Spleen (tissue), 11 donors: Measurements from ENCODE around the gene ATG7. TPM values are rescaled to one million over a fixed set of nuclear protein-coding genes. Genes with fewer than 3 reads are reported as not detected.

Source experiments
- DNase-seq: peaks from one replicate; pipeline ENCODE4 v3.0.0-alpha.2; 2020
- H3K27ac ChIP-seq, 8 donors: fragments of 200-600 bp; sonication (generic) in 7 of 8; 1 replicate in 4 of 8; 2 replicates in 4 of 8; pipeline versions ENCODE4 v1.5.0 to v1.8.0; 2016 to 2021; ENCODE audit warnings: inconsistent platforms in 4 of 8, mild to moderate bottlenecking in 4 of 8, moderate library complexity in 1 of 8
- H3K27me3 ChIP-seq, 7 donors: fragments of 200-600 bp; sonication (generic) in 6 of 7; replicated peaks in 1 of 7; 1 replicate in 4 of 7; 2 replicates in 3 of 7; pipeline versions ENCODE4 v1.5.0 to v1.8.0; 2016 to 2021; ENCODE audit warnings: inconsistent platforms in 3 of 7, mild to moderate bottlenecking in 1 of 7
- H3K36me3 ChIP-seq, 6 donors: fragments of 200-600 bp; sonication (generic) in 5 of 6; 1 replicate in 4 of 6; 2 replicates in 2 of 6; pipeline versions ENCODE4 v1.5.0 to v1.8.0; 2016 to 2021; ENCODE audit warnings: inconsistent platforms in 2 of 6
- H3K4me1 ChIP-seq, 6 donors: fragments of 200-600 bp; sonication (generic) in 5 of 6; 1 replicate in 3 of 6; 2 replicates in 3 of 6; pipeline versions ENCODE4 v1.5.0 to v1.8.0; 2016 to 2021; ENCODE audit warnings: inconsistent platforms in 3 of 6
- H3K4me3 ChIP-seq, 8 donors: fragments of 200-600 bp; sonication (generic) in 7 of 8; 1 replicate in 4 of 8; 2 replicates in 4 of 8; pipeline versions ENCODE4 v1.5.0 to v1.8.0; 2016 to 2021; ENCODE audit warnings: inconsistent platforms in 4 of 8, mild to moderate bottlenecking in 4 of 8, moderate library complexity in 2 of 8
- H3K9me3 ChIP-seq, 8 donors: fragments of 200-600 bp; sonication (generic) in 7 of 8; 1 replicate in 4 of 8; 2 replicates in 4 of 8; pipeline versions ENCODE4 v1.5.0 to v1.8.0; 2016 to 2021; ENCODE audit warnings: inconsistent platforms in 4 of 8
- CTCF ChIP-seq, 11 experiments: fragments of 200-600 bp in 7 of 11; fragments of 450-650 bp in 4 of 11; sonication (generic) in 4 of 11; IDR thresholded peaks in 8 of 11; conservative IDR thresholded peaks in 3 of 11; 1 replicate in 7 of 11; 2 replicates in 4 of 11; pipeline versions ENCODE4 v1.4.0 to v1.8.0; 2016 to 2021; ENCODE audit warnings: antibody characterized with exemption in 11 of 11, inconsistent platforms in 4 of 11, mild to moderate bottlenecking in 1 of 11
- POLR2A ChIP-seq, 3 donors: fragments of 450-650 bp; IDR thresholded peaks; one replicate each; pipeline ENCODE4 v1.5.1; 2017; ENCODE audit warnings: antibody characterized with exemption in 3 of 3, mild to moderate bottlenecking in 1 of 3
- POLR2AphosphoS5 ChIP-seq, 3 donors: sonication (generic); formaldehyde crosslinking; IDR thresholded peaks; one replicate each; pipeline ENCODE4 v1.5.1; 2017; ENCODE audit warnings: antibody characterized with exemption in 3 of 3
- WGBS, 5 donors: extraction: QIAGEN DNeasy Blood & Tissue Kit in 3 of 5; methylation state at CpG; one replicate each; pipeline versions ENCODE4 v1.1.5 to v1.1.7; 2013 to 2018; 5-methylcytosine and 5-hydroxymethylcytosine counted together
- intact Hi-C: fragments of 100-400 bp; cut with DNase I; formaldehyde crosslinking; loops from one replicate; pipeline ENCODE4 v1.15.0; 2023; ENCODE audit warnings: low total_unique reads
- polyA plus RNA-seq, 3 donors: library from polyadenylated mRNA; stranded (reverse); fragments of 200-250 nt; gene quantifications; one replicate each; pipeline ENCODE4 v1.2.1, GENCODE V29; 2013
- total RNA-seq, 7 donors: library from RNA; depleted of rRNA in 3 of 7; stranded (reverse); fragments of >200 nt in 3 of 7; fragmentation: NEBNext Ultra II Directional in 4 of 7; extraction: Animal tissue kit (Norgen Biotek cat#: 25700) in 4 of 7; gene quantifications; one replicate each; pipeline versions ENCODE4 v1.1.0 to v1.2.1, GENCODE V29; 2016 to 2021
- donor health status: healthy with polysubstance abuse.
- donor health status: DM: no; HTN: no; CAD: no; lungs with moderate emphysema.
- donor health status: DM: no; HTN: no; CAD: no.
- donor health status: Bipolar disorder and iron deficiency.
- donor health status: healthy.
- donor health status: DM: no; HTN: no; CAD: no.
- donor health status: DM: yes; HTN: yes; CAD: no.

ATG7 gene
- total and polyA plus RNA-seq, 10 donors = 7.5 to 114 (median 77.1) TPM

DNA sequence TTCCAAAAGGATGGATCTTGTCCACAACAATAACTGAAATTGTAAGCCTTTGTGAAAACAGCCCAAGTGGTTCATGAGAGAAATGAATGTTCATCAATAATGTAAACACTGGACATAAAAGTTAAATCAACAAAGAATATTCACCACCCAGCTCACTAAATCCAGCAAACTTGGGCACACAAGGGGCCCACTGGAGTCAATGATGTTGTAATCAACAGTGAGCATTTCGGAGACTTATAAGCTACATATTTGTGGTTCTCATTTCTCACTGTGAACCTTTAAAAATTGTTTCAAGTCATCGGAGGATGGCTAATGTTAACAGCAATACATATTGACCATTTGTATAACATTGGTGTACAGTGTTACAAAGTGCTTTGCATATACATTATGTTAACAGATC, 308.4 kb downstream of the ATG7 start:
- peaks cover 0 to 9% (median under 1%) of the 10 kb centered on the region in 6 donors for H3K36me3 ChIP-seq
- no peak overlapping the region for H3K27ac ChIP-seq
- 78 to 92% (median 85%) methylated on average over 2 of the region's 2 CpGs for WGBS, 5 donors
- no peaks in the 10 kb centered on the region for H3K27me3 ChIP-seq
- TF ChIP-seq POLR2AphosphoS5 (IDR thresholded peaks at IDR 0.05) (no peak), CTCF (IDR thresholded peaks at IDR 0.05 in 8 of 11, conservative IDR thresholded peaks at IDR 0.05 in 3 of 11) (no peak), POLR2A (IDR thresholded peaks at IDR 0.05) (no peak)
- intact Hi-C loops = loop anchor here (10.0 kb wide), 1 partner anchor 54 kb away; no protein-coding TSS in a partner anchor
- H3K9me3 ChIP-seq = no peaks in the 10 kb centered on the region
- DNase-seq = no peak
- no peak overlapping the region for H3K4me3 ChIP-seq
- peaks cover 18 to 80% (median 46%) of the 10 kb centered on the region in 6 donors for H3K4me1 ChIP-seq

DNA sequence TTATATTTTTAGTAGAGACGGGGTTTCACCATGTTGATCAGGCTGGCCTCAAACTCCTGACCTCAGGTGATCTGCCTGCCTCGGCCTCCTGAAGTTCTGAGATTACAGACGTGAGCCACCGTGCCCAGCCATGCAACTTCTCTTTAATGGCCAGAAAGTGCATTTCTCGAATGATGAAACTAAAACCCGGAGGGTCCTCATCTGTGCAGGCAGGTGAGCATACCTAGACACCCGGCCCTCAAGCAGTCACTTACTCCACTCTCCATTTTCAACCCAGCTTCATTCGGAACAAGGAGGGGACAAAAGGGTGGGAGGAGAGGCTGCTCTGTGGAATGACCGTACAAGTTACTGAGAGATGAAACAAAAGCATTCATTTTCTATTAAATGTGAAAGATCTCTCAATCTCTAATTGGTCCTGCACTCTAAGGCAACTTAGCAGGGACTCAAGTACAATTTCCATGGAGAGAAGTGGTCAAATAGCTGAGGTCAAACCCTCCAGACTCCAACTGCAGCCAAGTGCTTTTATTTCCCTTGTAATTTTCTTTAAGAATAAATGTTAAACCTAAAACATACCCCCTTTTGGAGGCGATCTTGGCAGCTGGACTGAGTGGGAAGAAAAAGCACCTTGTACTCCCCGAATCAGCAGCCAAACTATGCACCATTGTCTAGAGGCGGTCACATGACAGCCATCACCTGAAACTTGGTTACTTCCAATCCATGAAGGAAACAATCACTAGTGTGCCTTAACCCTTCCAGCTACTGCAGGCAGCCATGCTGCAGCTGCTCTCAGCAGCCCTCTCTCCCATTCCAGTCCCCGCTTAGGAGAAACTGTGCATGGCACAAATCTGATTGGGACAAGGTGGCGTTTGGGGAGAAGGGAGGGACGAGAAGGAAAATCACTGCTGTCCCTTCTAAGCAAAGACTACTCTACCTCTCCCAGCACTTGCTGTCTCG, 309.3 kb downstream of the ATG7 start:
- DNase-seq = no peak
- 68 to 77% (median 72%) methylated on average over 16 of the region's 16 CpGs for WGBS, 5 donors
- intact Hi-C loops = loop anchor here (10.0 kb wide), 1 partner anchor 53 kb away; no protein-coding TSS in a partner anchor
- H3K27ac ChIP-seq = peak overlapping the region in 5 of 8 donors; percentile 50 to 67 (median 58)
- H3K4me3 ChIP-seq = peak overlapping the region in 6 of 8 donors; percentile 4 to 43 (median 9)
- H3K9me3 ChIP-seq = no peaks in the 10 kb centered on the region
- H3K36me3 ChIP-seq = peaks cover 0 to 6% (median 0%) of the 10 kb centered on the region in 6 donors
- H3K27me3 ChIP-seq = no peaks in the 10 kb centered on the region
- TF ChIP-seq CTCF (IDR thresholded peaks at IDR 0.05 in 8 of 11, conservative IDR thresholded peaks at IDR 0.05 in 3 of 11) (no peak), POLR2AphosphoS5 (IDR thresholded peaks at IDR 0.05) (no peak), POLR2A (IDR thresholded peaks at IDR 0.05) (no peak)
- H3K4me1 ChIP-seq = peaks cover 15 to 80% (median 42%) of the 10 kb centered on the region in 6 donors

DNA sequence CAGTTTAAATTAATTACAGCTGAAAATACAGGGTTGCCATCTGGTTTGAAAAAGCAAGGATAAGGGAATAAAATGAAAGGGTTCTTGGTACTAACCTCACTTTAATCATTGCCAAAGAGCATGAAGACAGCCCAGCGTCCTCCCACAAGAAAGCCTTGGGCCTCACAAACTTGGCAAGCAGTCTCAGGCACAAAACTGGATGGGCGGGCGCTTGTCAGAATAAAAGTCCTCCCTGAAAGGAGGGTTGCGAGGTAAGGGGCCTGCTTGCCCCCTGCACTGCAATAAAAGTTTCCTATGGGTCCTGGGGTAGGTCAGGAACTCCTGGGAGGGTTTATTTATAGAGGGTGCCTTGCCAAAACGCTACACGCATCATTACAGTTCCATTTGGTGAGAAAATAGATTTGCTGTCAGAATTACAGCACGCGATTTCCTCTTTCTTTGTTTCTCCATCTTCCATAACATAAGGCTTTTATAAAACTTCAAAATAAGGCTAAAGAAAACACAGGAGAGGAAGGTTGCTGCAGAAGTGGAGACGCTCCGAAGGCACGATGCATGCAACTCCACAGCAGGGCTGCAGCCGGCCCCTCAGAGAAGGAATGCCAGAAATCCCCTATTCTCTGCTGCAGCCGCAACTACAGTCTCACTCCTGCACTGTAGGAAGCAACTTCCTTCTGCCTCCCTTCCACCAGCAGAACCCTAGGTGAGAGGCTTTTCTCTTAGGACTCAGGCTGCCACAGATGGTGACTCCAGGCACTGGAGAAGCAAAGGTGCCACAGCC, 310.2 kb downstream of the ATG7 start:
- peaks cover 0 to 6% (median 0%) of the 10 kb centered on the region in 6 donors for H3K36me3 ChIP-seq
- intact Hi-C loops = loop anchor here (10.0 kb wide), 1 partner anchor 52 kb away; no protein-coding TSS in a partner anchor
- no peaks in the 10 kb centered on the region for H3K9me3 ChIP-seq
- peak overlapping the region in 6 of 8 donors; percentile 4 to 43 (median 9) for H3K4me3 ChIP-seq
- peak overlapping the region in 5 of 8 donors; percentile 50 to 67 (median 58) for H3K27ac ChIP-seq
- DNase-seq = no peak
- H3K4me1 ChIP-seq = peaks cover 12 to 80% (median 41%) of the 10 kb centered on the region in 6 donors
- no peak for TF ChIP-seq CTCF (IDR thresholded peaks at IDR 0.05 in 8 of 11, conservative IDR thresholded peaks at IDR 0.05 in 3 of 11)
- TF ChIP-seq POLR2A (IDR thresholded peaks at IDR 0.05) = no peak
- peak in 1 of 3 donors; percentile 24 for TF ChIP-seq POLR2AphosphoS5 (IDR thresholded peaks at IDR 0.05)
- no peaks in the 10 kb centered on the region for H3K27me3 ChIP-seq
- 13 to 16% (median 15%) methylated on average over 13 of the region's 13 CpGs for WGBS, 5 donors
